Kidney glomerular epithelial cell (primary cell): ENCODE measurements around the gene SOAT1.
"Not testable (repeated sequence)": the region's sequence is repeated elsewhere in the genome, so short reads cannot be mapped to it uniquely, and the experiment has no call there.

Source experiments
- DNase-seq: peaks from one replicate; lab custom pipeline; 2025; lab: John Stamatoyannopoulos, UW

SOAT1 gene

DNA sequence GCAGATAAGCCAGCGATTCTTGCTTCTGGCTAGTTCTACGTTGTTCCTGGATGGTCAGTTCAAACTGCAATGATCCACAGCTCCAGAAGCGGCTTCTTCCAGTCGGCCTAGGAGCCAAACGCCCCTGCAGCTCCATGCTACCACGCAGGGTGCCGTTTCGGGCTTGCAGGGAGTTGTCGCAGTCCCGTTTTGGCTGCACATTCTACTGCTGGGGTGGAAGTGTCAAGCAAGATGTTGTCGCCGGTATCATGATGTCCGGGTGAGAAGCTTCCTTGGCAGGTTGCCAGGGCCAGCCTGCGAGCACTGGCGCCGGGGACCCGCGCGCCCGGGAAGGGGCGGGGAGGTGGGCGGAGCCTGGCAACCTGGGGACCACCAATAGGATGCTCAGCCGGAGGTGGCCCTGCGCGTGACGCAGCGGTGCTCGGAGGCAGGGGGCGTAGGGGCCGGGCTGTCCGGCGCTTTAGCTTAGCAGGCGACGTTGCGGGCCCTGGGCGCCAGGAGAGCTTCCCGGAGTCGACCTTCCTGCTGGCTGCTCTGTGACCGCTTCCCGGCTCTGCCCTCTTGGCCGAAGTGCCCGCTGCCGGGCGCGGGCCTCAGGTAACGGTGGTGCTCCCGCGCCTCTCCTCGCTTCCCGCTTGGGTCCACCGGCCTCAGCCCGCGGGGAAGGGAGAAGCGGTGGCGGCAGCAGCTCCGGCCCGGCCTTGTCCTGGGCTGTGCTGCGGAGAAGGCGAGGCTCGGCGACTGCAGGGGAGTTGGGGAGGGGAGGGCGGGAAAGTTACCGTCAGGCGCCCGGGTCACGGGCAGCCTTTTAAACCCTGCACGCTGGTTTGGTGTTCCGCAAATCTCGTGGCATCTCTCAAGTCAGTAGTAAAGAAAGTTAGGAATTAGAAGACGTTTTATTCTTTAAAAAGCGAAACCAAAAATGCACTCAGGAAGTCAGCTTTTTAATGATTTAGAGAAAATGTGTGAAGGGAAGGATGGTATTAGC lies at the start of gene SOAT1:
SOAT1 (plus strand) TSS at position 458 of the 988 bp plus-strand sequence. CDS start 8,888 bp downstream, outside the sequence.
- peak; percentile 78 for DNase-seq

DNA sequence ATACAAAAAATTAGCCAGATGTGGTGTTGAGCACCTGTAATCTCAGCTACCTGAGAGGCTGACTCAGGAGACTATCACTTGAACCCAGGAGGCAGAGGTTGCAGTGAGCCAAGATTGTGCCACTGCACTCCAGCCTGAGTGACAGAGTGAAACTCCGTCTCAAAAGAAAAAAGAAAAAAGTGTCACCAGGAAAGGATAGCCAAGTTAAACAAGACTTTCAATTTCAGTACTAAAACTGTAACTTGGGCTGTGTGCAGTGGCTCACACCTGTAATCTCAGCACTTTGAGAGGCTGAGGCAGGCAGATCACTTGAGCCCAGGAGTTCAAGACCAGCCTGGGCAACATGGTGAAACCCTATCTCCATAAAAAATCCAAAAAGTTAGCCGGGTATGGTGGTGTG lies 48.2 kb upstream of the SOAT1 start:
- not testable (repeated sequence) for DNase-seq

DNA sequence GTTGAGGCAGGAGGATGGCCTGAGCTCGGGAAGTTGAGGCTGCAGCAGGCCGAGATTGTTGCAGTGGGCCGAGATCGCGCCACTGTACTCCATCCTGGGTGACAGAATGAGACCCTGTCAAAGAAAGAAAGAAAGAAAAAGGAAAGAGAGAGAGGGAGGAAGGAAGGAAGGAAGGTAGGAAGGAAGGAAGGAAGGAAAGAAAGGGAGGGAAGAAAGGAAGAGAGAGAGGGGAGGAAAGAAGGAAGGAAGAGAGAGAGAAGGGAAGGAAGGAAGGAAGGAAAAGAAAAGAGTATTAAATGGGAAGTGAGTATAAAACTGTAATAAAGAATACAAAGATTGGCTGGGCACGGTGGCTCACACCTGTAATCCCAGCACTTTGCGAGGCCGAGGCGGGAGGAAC lies 45.7 kb upstream of the SOAT1 start:
- DNase-seq = no peak

DNA sequence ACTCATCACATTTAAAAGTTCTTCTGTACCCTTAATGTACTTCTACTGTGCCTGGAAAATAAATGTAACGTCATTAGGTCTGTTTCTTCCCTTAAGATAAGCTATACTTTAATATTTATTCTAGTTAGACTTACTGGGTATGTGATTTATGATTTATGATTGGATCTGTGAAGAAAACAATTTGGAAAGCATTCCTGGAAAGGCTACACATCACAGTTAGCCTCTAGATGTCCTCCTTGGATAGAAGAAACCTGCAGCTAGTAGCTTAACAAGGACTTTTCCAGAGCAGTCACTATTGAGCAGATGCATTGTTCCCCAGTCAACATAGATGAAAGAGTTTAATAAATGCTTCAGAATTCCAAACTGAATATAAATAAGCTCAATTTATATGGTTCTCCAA lies 41.9 kb upstream of the SOAT1 start:
- DNase-seq = peak; percentile 20

DNA sequence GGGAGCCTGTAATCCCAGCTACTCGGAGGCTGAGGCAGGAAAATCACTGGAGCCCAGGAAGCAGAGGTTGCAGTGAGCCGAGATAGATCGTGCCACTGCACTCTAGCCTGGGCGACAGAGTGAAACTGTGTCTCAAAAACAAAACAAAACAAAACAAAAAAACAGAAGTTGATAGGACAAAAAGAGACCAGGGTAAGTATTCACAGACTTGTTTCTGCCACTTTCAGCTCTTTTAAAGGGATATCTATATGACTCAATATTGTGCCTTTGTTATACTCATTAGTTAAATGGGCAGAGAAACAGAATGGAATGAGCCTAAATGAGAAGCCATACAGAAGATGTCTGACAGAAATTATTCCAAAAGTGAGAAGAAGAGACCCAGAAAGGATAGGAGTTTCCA lies 41.0 kb upstream of the SOAT1 start:
- DNase-seq = no peak

DNA sequence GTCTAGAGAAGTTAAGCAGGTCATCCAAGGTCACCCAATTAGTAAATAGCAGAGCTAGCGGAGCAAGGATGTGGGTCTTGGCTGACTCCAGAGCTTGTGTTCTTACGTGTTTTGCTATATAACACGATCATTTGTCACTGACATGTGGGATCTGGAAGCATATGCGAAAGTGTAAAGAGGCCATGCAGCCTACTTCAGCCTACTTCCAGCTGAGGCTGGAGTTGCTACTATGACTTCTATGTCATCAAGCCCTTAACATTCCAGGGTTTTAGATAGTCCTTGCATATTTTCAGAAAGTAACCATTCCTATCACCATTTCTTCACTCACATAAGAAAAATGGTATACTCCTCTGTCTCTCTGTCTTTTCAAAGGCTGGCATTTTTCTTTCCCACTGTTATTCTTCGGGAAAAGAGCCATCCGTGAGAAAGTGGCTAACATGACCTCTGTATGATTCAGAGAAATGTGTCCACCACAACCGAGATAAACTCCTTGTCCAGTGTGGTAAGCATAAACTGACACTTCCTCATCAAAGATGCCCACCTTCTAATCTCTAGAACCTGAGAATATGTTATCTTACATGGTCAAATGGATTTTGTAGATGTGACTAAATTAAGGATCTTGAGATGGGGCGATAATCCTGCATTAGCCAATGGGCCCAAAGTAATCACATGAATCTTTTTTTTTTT lies 40.2 kb upstream of the SOAT1 start:
- no peak for DNase-seq

DNA sequence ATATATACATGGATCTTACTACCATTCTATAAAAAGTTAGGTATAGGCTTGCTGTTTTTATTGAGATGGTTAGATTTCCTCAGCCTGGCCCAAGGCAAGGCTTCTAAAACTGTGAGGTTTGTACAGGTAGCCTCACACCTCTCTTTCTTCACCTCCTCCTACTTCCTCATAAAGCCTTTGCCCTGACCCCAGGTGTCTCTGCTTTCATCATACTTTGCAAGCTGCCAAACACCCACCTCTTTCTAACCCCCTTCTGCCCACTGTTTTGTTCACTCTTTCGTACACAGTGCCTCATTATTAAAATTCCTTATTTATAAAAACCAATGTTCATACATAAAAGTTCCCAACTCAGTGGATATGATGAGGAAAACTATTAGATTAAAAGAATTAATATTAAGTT lies 31.4 kb upstream of the SOAT1 start:
- no peak for DNase-seq

DNA sequence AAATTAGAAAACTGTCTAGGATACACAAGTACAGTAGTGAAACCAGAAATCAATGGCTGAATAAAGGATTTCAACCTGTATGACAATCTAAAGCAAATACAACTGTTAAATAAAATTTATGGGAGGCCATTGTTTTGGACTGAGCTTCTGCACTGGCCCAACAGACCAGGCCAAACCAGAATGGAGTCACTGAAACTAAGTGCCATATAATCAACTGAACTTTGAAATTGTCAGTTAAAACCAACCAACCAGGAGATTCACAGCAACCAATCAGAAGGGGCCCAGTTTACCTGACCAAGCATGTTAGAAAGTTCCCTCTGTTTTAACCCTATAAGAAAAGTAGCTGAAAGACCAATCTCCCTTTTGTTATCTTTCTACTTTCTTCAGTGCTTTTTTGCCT lies 30.5 kb upstream of the SOAT1 start:
- DNase-seq = no peak

DNA sequence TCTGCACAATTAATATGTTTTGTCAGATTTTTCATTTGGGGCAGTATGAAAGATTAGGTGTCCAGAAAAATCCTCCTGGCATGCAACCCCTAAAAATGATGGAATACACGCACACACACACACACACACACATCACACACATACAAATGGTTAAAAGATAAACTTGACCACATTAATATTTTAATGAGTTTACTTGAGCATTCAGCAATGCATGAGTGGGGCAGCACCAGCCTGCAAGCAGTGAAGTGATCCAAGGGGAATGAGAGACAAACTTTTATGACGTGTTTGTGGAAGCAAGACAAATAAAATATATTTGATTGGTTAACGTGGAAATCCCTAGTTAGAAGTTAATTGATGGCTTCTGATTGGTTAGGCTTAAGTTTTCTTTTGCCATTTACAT lies 29.1 kb upstream of the SOAT1 start:
- peak; percentile 38 for DNase-seq

DNA sequence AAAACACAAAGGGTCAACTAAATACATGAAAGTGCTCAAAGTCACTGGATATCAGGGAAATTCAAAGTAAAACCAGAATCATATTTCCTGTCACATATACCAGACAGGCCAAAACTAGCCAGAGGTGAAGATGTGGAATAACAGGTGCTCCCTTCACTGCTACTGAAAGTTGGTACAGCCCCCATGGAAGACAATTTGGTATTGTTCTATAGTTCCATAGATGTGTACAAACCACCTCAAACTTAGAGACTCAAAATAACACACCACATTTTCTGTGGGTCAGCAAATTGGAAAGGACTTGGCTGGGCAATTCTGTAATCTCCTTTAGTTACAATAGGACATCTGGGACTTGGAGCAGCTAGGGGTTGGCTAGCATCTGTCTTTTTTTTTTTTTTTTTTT lies 24.5 kb upstream of the SOAT1 start:
- no peak for DNase-seq

DNA sequence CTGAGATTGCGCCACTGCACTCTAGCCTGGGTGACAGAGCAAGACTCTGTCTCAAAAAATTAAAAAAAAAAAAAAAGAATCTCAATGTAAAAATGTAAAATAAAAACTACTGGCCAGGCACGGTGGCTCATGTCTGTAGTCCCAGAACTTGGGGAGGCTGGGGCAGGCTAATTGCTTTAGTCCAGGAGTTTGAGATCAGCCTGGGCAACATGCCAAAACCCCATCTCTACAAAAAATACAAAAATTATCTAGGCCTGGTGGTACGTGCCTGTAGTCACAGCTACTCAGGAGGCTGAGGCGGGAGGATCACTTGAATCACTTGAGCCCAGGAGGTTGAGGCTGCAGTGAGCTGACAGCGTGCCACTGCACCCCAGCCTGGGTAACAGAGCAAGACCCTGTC lies 19.2 kb upstream of the SOAT1 start:
- not testable (repeated sequence) for DNase-seq

DNA sequence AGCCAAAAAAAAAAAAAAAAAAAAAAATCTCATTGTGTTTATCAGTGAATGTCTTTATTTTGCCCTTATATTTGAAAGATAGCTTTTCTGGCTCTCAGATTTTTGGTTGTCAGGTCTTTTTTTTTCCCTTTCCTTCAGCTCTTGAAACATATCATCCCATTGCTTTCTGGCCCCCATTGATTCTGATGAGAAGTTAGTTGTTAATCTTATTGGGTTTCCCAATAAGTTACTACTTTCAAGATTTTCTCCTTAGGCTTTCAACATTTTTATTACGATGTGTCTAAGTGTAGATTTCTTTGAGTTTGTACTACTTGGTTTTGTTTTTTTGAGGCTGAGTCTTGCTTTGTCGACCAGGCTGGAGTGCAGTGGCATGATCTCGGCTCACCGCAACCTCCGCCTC lies 14.7 kb upstream of the SOAT1 start:
- DNase-seq = no peak

DNA sequence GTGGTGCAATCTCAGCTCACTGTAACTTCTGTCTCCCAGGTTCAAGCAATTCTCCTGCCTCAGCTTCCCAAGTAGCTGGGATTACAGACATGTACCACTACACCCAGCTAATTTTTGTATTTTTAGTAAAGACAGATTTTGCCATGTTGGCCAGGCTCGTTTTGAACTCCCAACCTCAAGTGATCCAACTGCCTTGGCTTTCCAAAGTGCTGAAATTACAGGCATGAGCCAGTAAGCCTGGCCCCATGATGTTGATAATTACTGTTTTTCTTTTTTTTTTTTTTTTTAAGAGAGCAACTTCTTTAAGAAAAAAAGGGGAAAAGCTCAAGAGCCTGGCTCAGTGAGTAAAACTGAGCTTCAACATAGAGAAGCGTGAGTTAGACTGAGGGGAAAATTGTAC lies 9.6 kb upstream of the SOAT1 start:
- no peak for DNase-seq

DNA sequence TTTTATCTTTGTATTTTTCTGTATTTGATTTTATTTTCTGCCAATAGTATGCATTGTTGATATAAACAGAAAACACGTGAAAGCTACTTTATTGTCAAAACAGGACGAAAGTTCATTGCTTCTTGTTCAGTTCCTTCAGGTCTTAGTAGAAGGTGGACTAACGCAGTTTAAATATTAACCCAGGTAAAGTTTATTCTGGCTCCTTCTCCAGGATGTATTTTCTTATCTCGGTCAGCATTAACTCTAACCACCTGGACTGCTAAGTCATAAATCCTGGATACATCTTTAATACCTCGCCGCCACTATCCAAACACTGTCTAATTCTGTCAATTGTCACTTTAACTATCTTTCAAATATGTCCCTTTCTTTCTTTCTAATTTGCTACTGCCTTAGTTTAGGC lies 5.7 kb upstream of the SOAT1 start:
- DNase-seq = peak; percentile 78

DNA sequence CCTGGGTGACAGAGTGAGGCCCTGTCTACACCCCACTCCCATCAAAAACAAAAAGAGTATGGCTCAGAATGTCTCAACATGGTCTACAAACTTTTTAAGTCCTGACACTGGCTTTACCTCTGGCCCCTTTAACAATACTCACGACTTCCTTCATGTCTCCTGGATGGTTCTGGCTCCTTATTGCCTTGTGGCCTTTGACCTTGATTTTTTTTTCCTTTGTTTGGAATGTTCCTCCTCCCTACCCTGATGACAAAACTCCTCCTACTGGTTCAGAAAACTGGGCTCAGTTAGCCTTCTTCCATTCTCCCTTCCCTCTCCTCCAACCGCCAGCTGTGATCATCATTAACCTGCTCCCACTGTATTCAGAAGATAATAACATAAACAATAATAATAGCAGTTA lies 4.6 kb upstream of the SOAT1 start:
- no peak for DNase-seq

DNA sequence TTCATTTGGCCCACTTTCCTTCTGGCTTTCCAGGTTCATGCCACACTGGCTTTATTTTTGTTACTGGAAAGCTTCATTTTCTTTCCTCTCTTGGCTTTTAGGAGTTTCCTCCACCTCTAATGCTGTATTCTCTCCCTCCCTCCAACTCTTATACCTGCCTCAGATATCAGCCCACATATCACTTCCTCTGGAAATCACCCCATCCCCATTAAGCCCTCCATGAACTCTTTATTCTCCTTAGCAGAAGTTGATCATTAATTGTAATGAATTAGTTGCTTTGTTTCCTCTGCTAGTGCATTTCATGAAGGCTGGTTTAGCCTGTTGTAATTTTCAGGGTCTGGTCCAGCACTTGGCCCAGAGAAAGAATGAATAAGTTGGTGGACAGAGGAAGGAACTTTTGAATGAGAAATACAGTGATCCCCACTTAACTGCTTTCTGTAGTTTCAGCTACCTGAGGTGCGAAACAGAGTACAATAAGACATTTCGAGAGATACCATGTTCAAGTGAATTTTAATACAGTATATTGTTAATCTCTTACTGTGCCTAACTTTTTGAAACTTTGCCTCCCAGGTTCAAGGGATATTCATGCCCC lies 1.7 kb downstream of the SOAT1 start:
- DNase-seq = peak; percentile 32

DNA sequence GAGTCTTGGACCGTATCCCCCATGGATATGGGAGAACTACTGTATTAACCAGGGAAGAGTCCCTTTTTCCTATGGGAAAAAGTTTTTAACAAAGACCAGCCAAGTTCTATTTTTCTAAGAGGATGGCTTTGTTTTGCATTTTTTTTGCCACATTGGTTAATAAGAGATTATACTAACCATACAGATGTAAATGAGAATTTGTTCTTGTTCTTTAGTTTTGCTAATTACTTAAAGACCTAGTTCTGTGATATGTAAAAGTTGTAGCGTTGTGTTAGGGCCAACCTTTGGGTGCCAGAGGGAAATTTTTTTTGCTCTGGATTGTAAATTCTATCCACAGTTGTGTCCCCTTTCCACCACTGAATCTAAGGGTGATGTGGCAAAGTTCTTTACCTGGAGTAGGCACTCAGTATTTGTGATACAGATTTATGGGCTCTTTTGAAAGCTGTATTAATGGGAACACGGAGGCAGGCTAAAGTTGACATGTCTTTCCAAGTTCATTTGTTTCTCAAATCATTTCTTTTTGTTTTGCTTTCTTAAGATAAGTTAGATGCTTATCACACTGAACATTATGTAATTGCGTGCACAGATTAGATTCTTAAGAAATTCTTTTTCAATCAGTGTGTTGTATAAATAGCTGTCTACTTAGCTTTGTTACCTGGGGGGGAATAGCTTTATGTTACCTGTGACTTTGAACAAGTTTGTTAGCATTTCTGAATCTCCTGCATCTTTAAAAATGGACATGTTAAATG lies 2.9 kb downstream of the SOAT1 start:
- DNase-seq = no peak

DNA sequence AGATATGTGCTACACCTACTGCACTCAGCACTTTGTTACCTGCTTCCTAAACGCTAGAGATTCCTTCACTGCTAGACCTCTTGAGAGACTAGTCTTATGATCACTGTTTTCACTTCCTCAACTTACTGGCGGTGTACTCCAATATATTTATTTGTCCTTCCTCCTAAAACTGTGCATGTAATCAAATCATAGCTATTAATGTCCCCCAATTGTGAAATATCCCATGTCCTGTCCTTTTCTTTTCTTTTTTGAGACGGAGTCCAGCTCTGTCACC lies 3.4 kb downstream of the SOAT1 start:
- no peak for DNase-seq

DNA sequence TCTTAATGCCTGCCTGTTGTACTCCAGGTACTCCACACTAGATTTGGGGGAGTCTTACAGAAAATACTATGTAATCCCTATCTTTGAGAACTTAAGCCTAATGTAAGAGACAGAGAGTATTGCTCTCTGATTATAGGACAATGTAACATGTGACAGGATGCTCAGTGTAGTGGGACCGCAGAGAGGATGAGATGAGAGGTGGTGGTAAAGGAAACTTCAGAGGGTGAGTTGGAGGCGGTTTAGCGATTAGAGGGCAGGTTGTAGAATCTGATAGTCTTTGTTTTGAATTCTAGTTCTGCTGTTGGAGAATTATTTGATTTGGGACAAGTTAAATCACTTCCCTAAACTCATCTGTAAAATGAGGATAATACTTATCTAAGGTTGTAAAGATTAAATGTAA lies 5.4 kb downstream of the SOAT1 start:
- DNase-seq = no peak

DNA sequence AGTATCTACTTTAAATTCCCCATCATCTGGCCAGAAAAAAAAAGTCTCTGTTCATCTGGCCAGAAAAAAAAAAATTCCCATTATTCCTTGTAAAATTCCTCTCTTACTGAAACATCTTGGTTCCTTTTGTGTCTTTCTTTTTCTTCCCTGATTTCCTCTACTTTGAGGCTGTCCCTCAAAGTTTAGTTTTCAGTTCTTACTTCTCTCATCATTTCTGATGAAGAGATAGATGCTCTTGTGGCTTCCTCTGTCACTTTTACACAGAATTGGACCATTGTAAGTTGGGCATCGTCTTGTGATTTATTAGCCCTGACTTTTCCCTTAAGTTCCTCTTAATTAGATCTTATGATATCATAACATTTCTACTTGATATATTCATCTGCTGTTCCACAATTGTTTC lies 6.5 kb downstream of the SOAT1 start:
- no peak for DNase-seq

DNA sequence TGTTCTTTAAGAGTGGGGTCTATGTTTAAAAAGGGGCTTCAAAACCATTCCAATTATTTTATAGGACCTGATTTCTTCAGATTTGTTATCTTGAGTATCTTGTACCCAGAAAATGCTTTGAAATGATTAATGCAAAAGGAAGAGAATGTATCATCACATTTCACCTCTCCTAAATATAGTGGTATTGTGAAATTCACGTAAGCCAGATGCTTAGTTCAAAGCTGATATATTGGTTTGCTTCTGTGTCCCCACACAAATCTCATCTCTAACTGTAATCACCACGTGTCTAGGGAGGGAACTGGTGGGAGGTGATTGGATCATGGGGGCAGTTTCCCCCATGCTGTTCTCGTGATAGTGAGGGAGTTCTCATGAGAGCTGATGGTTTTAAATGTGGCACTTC lies 8.5 kb downstream of the SOAT1 start:
- DNase-seq = no peak

DNA sequence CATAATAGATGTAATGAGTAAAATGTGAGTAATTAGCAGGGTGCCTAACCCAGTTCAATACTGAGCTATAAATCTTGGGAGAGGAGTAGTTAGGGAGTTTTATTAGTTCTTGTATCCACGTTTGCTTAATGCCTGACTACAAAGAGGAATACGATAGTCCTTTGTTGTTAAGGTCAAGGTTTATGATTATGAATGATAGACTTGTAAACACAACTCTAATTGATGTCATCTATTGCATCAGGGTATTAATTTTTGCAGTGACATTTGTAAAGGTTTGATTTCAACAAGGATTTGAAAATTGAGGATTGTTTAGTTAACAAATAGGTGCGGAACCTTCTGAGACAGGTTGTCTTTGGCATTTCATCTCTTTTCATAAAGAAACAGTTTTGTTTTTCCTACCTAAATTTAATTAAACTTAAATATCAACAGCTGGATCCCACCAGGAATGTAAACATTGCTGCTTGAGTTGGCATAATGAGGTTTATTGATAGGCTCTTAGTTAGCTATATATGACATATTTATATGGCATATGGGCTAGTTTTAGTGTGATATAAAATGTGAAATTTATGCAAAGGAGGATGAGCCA lies 9.7 kb downstream of the SOAT1 start:
- no peak for DNase-seq
